Neural crest cell (in vitro differentiated cells): ENCODE data around the gene RPN2. TPM values are rescaled to one million over a fixed set of nuclear protein-coding genes. Genes with fewer than 3 reads are reported as not detected.
A peak's percentile ranks its signal among the peaks of the same experiment; 100 is the strongest.

Source experiments
- DNase-seq: peaks from one replicate; pipeline ENCODE4 v3.0.0; 2021; ENCODE audit warnings: low read depth, mixed read lengths, low spot score
- H3K27ac Mint-ChIP-seq: one replicate; pipeline ENCODE4 v1.8.0; 2021; ENCODE audit warnings: mild to moderate bottlenecking, mixed read lengths; ENCODE audit not compliant: unreplicated experiment
- H3K27me3 Mint-ChIP-seq: 2 replicates; pipeline ENCODE4 v1.8.0; 2021; ENCODE audit warnings: low read depth, mild to moderate bottlenecking, mixed read lengths
- H3K36me3 Mint-ChIP-seq: 2 replicates; pipeline ENCODE4 v1.8.0; 2021; ENCODE audit warnings: low read depth, mild to moderate bottlenecking, mixed read lengths
- H3K4me1 Mint-ChIP-seq: 2 replicates; pipeline ENCODE4 v1.8.0; 2021; ENCODE audit warnings: mixed read lengths
- H3K4me3 Mint-ChIP-seq: one replicate; pipeline ENCODE4 v1.8.0; 2021; ENCODE audit warnings: mild to moderate bottlenecking, mixed read lengths
- H3K9me3 Mint-ChIP-seq: 2 replicates; pipeline ENCODE4 v1.8.0; 2021; ENCODE audit warnings: mixed read lengths
- CTCF ChIP-seq: fragments of 200-600 bp; sonication (generic); conservative IDR thresholded peaks from 2 replicates; pipeline ENCODE4 v1.5.0; 2021; ENCODE audit warnings: antibody characterized with exemption, mild to moderate bottlenecking
- total RNA-seq: library from RNA; stranded (reverse); gene quantifications from 2 replicates; pipeline ENCODE4 v1.2.1, GENCODE V29; 2021

Gene RPN2
- total RNA-seq, 1 donor from 2014 or later = 203 TPM

DNA sequence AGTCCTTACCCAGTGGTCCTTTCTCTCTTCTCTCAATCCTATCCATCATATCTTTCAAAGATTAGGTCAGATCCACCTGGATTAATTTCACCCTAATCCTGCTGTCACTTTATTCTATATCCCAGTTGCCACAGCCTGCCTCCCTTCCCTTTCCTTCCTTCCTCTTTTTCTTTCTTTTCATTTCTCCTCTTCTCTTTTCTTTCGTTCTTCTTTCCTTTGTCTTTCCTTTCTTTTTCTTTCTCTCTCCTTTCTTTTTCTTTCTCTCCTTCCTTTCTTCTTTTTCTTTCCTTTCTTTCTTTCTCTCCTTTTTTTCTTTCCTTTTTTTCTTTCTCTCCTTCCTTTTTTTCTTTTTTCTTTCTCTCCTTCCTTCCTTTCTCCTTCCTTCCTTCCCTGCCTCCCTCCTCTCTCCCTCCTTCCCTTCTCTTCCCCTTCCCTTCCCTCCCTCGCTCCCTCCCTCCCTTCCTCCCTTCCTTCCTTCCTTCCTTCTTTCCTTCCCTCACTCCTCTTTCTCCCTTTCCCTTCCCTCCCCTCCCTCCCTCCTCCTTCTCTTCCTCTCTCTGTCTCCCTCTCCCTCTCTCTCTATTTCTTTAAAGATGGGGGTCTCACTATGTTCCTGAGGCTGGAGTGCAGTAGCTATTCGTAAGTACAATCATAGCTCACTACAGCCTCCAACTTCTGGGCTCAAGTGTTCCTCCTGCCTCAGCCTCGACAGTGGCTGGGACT, 15.1 kb upstream of the RPN2 start:
- Mint-ChIP-seq H3K27ac (no peak overlapping the region), H3K4me1 (no peaks in the 10 kb centered on the region), H3K4me3 (no peak overlapping the region), H3K27me3 (no peaks in the 10 kb centered on the region), H3K9me3 (no peaks in the 10 kb centered on the region), H3K36me3 (peaks cover 2% of the 10 kb centered on the region)
- no peak for TF ChIP-seq CTCF
- DNase-seq = no peak

- Mint-ChIP-seq H3K4me1 (no peaks in the 10 kb centered on the region), H3K4me3 (no peak overlapping the region), H3K9me3 (no peaks in the 10 kb centered on the region), H3K27ac (no peak overlapping the region), H3K36me3 (peaks cover 2% of the 10 kb centered on the region), H3K27me3 (no peaks in the 10 kb centered on the region)
- no peak for DNase-seq
- no peak for TF ChIP-seq CTCF
Measured at GRCh38 chr20:37165031-37165430, 14.1 kb upstream of the RPN2 start.

GRCh38 chr20:37166867-37167266, 12.3 kb upstream of the RPN2 start:
- DNase-seq = no peak
- Mint-ChIP-seq H3K4me1 (no peaks in the 10 kb centered on the region), H3K27ac (no peak overlapping the region), H3K27me3 (no peaks in the 10 kb centered on the region), H3K4me3 (no peak overlapping the region), H3K9me3 (no peaks in the 10 kb centered on the region), H3K36me3 (peaks cover 2% of the 10 kb centered on the region)
- TF ChIP-seq CTCF = no peak

- peaks cover 1% of the 10 kb centered on the region for H3K36me3 Mint-ChIP-seq
- no peaks in the 10 kb centered on the region for H3K9me3 Mint-ChIP-seq
- no peaks in the 10 kb centered on the region for H3K4me1 Mint-ChIP-seq
- no peaks in the 10 kb centered on the region for H3K27me3 Mint-ChIP-seq
- H3K4me3 Mint-ChIP-seq = no peak overlapping the region
- no peak for DNase-seq
- no peak overlapping the region for H3K27ac Mint-ChIP-seq
- TF ChIP-seq CTCF = no peak
Measured at GRCh38 chr20:37172836-37173235, 6.3 kb upstream of the RPN2 start.

DNA sequence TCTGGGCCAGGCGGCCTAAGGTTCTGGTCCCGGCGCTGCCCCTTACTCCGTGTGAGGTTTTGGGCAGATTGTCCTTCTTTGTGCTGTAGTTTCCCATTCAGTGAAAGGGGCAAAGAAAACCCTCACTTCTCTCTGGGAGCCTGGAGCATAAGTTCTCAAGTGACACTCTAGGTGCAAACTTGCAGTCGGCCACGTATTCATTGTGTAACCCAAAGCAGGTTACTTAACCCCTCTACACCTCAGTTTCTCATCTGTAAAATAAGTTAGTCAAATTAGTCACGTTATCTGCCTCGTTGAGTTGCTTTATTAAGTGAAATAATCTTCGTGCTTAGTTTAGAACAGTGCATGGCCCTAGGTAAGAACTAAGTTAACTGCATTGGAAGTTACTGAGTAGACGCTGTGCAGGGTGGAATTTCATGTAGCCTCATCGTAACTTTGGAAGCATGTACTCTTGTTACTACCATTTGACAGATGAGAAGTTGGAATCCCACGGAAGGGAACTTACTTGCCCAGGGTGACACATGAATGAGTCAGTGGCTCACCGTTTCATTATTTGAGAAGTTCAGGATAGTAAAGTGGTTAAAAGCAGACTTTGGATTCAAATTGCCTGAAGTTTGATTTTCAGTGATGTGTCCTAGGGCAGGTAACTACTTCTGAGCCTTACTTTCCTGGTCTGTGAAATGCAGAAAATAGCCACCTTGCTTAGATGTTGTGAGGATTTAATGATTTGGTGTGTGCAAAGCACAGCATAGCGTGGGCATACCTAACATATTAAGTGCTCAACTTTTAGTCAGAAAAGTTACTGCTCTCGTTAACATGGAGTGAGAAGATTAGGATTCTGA, 774 bp downstream of the RPN2 start:
- Mint-ChIP-seq H3K9me3 (no peaks in the 10 kb centered on the region), H3K36me3 (peaks cover 8% of the 10 kb centered on the region), H3K27ac (peak overlapping the region; percentile 99), H3K4me1 (peaks cover 27% of the 10 kb centered on the region), H3K27me3 (no peaks in the 10 kb centered on the region), H3K4me3 (peak overlapping the region; percentile 92)
- DNase-seq = no peak
- no peak for TF ChIP-seq CTCF
